Activated CD4-positive, CD25-positive, alpha-beta regulatory T cell treated with anti-CD3 and anti-CD28 coated beads, Interleukin-2, amount 50 U/mL, for 24 hours (primary cell): Measurements from ENCODE around the gene DOCK4.

Source experiments
- ATAC-seq, 2 donors: fragments of 150-1000 bp; cut with Tn5 transposase; one replicate each; pipeline ENCODE4 v1.10.0; 2021; ENCODE audit warnings: mild to moderate bottlenecking in 1 of 2, moderate library complexity in 1 of 2

Gene DOCK4

GRCh38 chr7:111796671-111797070, 409.5 kb downstream of the DOCK4 start:
- no peak for ATAC-seq

DNA sequence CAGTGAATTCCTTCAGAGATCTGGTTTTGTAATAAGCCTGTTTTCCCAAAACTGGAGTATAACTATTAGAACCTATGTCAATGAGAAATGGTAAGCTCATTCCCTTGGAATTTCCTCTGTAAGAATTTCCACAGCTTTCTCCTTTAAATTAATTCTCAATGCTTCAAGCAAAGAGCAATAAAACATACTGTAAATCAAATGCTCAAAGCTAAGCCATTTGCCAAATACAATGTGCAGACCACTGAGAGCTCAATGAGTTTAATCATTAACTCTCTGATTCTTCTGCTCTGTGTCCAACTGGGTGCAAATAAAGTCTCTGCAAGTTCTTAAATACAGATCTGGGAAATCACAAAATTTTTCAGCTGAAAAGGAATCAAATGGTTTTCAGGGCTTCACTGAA, 416.3 kb downstream of the DOCK4 start:
- no peak for ATAC-seq

DNA sequence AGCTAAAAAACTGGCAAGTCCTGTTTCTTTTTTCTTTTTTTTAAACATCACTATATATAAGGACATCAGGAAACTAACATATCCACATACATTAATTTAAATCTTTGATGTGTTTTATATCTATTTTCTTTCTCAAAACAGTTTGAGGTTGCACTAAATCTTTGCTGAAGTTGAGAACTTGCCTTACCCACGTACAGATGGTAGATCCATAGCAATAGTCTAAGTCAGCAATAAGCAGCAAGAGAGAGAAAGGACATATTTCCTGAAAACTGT, 417.2 kb downstream of the DOCK4 start:
- ATAC-seq = no peak

GRCh38 chr7:111788286-111789047, 417.7 kb downstream of the DOCK4 start:
- ATAC-seq = no peak

GRCh38 chr7:111787741-111788140, 418.5 kb downstream of the DOCK4 start:
- ATAC-seq = no peak

GRCh38 chr7:111787099-111787498, 419.1 kb downstream of the DOCK4 start:
- ATAC-seq = no peak

DNA sequence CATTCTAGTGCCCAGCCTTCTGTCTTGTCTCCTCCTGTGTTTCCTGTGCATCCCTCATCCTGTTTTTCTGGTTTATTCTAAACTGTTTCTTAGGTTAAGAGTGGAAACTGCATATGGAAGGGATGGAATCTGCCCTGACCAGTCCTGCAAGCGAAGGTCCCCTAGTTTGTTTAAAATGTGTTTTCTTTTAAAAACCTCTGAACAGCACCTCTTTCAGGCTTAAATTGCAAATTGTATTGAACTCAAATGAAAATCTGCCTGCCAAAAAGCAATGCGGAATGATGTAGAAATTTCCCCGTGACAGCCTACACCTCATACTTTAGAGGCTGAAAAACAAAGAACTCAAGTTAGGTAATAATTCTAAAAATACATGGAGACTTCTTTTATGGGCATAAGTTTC, 421.1 kb downstream of the DOCK4 start:
- ATAC-seq = no peak

GRCh38 chr7:111784296-111784695, 421.9 kb downstream of the DOCK4 start:
- no peak for ATAC-seq

DNA sequence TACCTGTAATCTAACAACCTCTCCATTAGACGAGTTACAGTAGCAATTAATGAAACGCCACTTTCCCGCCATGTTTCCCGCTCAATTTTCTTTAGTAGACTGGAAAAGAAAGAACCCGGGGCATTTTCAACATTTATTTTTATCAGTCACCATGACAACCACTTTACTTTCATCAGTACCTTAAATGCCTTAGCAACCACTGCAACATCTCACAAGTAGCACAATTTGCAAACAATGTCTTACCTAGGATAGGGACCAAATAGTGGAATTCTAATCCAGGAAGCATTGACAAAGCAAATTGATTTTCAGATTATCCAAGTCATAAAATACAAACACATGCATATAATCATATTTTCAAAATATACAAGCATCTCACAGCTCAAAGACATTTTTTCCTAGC, 422.3 kb downstream of the DOCK4 start:
- no peak for ATAC-seq

- ATAC-seq = no peak
Measured at GRCh38 chr7:111780527-111780926, 425.7 kb downstream of the DOCK4 start.

- ATAC-seq = no peak
Measured at GRCh38 chr7:111775206-111775605, 431.0 kb downstream of the DOCK4 start.

DNA sequence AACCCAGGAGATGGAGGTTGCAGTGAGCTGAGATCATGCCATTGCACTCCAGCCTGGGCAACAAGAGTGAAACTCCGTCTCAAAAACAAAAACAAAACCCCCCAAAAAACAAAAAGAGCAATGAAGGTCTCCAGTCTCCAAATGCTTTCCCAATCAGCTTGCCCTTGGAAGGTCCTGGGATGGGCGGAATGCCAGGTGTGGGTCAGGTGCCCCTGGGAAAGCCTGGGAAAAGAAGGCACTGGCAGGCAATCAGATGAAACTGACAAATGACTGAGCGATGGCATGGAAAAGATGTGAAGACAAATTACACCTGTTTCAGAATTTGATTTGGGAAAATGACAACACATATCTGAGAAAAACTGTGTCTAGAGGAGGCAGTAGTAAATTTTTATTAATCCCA, 433.5 kb downstream of the DOCK4 start:
- no peak for ATAC-seq

DNA sequence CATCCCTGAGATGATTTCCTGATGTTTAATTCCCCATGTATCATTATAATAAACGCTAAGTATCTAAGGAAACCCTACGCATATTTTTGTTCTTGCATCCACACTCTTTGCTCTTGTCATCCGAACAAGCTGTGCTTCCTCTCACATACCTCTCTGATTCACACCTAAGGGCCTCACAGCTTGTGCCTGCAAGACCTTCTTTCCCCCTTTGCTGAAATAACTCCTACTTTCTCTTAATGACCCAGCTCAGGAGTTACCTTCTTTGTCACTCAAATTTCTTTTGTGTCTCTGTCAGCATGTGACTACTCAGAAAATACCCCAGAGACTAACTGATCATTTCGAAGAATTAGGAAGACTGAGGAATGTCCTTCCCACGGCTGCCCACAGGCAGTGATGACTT, 434.6 kb downstream of the DOCK4 start:
- ATAC-seq = no peak

DNA sequence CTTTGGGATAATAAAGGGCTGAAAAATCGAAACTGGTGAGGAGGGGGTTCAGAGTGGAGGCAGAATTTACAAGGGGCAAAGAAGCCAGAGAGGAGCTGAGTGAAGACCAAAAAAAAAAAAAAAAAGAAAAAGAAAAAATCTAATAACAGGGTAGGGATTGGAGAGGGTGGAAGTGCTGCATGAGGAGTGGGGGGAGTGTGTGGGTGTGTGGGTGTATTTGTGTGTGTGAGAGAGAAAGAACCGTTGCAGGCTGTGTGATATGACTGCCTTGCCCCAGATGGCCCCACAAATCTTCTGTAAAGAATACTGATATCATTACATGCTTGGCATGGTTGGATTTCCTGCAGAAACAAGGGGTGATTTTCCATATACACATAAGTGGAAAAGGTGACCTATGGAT, 436.1 kb downstream of the DOCK4 start:
- no peak for ATAC-seq

DNA sequence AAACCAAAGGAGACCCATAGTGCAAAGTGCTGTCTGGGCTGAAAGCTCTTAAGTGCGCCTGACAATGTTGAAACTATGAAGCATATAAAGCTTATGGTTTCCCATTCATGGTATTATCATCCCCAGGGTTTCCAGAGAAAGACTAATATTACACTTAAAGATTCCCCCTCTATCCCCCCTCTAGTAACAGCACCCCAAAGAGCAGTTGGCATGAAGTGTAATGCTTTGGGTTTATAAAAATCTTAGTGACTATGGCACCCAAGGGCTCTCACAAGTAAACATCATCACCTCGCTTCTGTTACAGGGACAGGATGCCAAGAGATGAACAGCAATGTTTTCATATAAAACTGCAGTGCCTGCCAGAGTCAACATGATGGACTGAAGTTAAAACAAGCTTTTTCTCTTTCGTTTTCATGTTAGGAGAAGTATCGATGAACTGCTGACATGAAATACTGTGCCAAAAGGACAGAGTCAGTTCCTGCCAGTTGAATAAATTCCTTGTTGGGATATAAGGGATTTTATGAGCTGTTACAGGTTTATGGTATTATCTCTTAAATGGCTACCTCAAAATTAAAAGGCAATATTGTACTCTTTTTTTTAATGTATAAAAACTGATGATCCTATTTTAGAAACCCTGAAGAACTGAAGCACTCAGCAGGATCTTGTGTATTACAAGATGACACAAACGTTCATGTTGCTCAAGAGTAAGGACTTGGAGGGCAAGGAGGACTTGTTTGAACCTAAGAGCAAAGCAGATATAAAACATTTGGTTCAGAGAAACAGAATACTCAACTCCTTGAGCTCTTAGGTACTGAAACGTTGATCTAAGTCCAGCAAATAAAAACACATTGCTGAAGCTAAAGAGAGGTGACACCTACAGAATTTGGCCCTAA, 440.2 kb downstream of the DOCK4 start:
- ATAC-seq = no peak

GRCh38 chr7:111763221-111763801, 442.9 kb downstream of the DOCK4 start:
- no peak for ATAC-seq

DNA sequence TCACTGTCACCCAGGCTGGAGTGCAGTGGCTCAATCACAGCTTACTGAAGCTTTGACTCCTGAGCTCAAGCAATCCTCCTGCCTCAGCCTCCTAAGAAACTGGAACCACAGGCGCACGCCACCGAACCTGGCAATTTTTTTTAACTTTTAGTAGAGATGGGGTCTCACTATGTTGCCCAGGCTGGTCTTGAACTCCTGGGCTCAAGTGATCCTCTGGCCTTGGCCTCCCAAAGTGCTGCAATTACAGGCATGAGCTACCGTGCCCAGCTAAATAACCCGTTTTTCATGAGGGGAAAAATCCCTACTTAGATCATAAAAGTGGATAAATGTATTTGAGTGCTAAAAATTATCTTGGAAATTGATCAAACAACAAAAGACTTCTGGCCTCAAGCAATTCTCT, 443.4 kb downstream of the DOCK4 start:
- ATAC-seq = no peak

- ATAC-seq = no peak
Measured at GRCh38 chr7:111762211-111762610, 444.0 kb downstream of the DOCK4 start.

DNA sequence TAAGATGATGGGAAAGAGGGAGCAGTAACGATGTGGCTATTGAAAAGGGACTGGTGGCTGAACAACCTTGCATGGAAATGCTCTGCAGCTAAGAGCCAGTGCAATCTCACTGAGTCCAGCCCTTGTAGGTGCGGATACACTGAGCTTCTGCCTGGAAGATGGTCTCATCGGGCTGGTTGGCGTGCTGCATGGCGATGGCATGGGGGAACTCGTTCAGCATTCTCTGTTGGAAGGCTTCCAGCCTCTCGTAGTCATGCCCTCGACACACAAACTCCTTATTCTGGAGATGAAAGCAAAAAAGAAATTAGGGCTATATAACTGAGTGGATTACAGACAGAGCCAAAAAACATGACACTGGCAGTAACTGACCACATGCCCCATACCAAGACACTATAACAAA, 446.2 kb downstream of the DOCK4 start:
- ATAC-seq = no peak

- ATAC-seq = no peak
Measured at GRCh38 chr7:111758332-111758731, 447.9 kb downstream of the DOCK4 start.

DNA sequence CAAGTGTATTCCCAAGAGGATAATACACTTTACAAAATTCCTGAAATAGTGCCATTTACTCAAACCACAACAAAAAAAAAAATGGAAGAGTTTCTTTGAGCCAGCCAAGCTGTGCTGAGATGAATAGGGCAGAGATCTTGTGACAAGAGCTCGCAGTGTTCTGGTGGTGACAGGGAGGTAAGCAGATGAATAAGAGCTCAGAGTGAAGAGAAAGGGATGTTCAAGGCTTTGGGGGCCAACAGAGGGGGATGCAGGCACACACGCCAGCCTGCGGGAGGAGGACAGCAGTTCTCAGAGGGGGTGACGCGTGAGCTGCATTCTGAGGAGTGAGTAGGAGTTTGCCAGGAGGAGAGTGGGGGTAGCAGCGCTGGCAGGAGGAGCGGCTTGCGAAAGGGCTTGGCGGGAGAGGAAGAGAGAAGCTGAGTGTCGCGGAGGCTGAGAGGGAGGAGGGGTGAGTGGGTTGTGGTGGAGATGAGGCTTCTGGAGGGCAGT, 449.5 kb downstream of the DOCK4 start:
- ATAC-seq = no peak

DNA sequence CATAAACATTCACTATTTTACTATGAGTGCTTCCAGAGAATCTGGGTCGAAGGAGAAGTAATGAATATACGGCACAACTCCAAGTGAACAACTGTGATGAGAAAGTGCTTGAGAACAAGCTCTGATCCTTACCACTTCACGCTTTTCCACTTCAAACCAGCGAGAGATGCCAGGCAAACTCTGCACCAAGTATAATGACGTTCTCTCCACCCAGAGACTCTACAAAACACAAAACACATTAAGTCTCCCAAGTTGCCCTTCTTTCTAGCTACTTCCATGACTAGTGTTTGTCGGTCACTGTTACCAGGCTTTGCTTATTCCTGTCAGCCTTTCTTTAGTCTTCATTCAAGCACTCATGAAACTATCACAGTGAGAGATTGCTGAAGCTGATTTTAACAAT, 450.8 kb downstream of the DOCK4 start:
- ATAC-seq = no peak

DNA sequence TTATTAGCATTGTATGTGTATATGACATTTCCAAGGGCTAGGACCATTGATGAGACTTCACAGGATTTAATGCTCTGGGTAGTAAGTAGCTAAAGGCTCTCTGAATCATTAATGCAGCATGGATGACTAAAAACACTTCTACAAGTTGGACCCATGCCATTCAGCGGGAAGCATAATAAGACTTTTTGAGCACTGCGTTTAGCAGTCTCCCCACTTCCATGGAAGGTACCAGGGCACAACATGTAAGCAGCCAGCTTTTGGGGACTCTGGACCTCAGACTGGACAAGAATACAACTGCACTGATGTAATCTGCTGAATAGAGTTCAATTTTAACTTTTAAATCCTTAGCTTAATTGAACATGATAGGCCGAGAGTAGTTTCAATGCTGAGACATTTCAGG, 452.2 kb downstream of the DOCK4 start:
- no peak for ATAC-seq

DNA sequence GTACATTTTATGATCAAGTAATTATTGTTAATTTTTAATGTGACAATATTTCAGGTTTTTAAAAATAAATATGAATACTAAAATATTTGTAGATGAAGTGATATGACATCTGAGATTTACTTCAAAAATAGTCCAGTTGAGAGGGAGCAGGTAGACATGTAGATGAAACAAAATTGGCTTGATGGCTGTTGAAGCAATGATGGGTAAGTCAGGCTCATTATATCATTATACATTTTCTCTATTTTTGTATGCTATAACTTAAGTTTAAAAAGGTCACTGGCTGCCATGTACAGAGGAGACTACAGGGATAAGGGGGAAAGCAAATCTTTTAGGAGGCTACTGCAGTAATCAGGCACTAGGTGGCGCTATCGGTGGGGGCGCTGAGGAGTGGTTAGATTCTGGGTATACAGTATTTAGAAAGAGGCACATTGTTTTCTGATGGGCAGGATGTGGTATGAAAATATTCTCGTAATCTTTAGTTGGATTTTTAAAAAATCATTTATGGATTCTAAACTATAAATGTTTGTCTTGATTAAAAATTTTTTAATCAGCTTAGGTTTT, 454.1 kb downstream of the DOCK4 start:
- ATAC-seq = no peak
